Measurements from ENCODE around the gene SLC35A4.

The SLC35A4 gene

GRCh38 chr5:140546851-140547507, 17.6 kb upstream of the SLC35A4 start:
- peak overlapping the region; percentile 89 for H3K27ac ChIP-seq

GRCh38 chr5:140547508-140548299, 16.9 kb upstream of the SLC35A4 start, which contains the start of gene EIF4EBP3:
Gene EIF4EBP3, plus strand, starts transcription at chr5:140547662. Its CDS starts 76 bp downstream, at chr5:140547738.
- peak within 1 kb of the TSS; percentile 89 for H3K27ac ChIP-seq
- TF ChIP-seq ZFX (IDR thresholded peaks at IDR 0.05; ENCODE audit: borderline replicate concordance) (no peak), CTCF (IDR thresholded peaks at IDR 0.05) (peak; percentile 54)

More at GRCh38 chr5:140546851-140547507, 17.6 kb upstream of the SLC35A4 start:
- TF ChIP-seq CTCF (IDR thresholded peaks at IDR 0.05) (no peak), ZFX (IDR thresholded peaks at IDR 0.05; ENCODE audit: borderline replicate concordance) (no peak)

GRCh38 chr5:140548300-140548688, 16.3 kb upstream of the SLC35A4 start:
- TF ChIP-seq ZFX (IDR thresholded peaks at IDR 0.05; ENCODE audit: borderline replicate concordance) (no peak), CTCF (IDR thresholded peaks at IDR 0.05) (no peak)
- H3K27ac ChIP-seq, result peak overlapping the region; percentile 89

GRCh38 chr5:140548791-140549190, 15.8 kb upstream of the SLC35A4 start:
- peak overlapping the region; percentile 89 for H3K27ac ChIP-seq
- TF ChIP-seq ZFX (IDR thresholded peaks at IDR 0.05; ENCODE audit: borderline replicate concordance), result no peak
- TF ChIP-seq CTCF (IDR thresholded peaks at IDR 0.05), result no peak

GRCh38 chr5:140549237-140550144, 15.1 kb upstream of the SLC35A4 start:
- H3K27ac ChIP-seq, result peak overlapping the region; percentile 89
- TF ChIP-seq CTCF (IDR thresholded peaks at IDR 0.05) (no peak), ZFX (IDR thresholded peaks at IDR 0.05; ENCODE audit: borderline replicate concordance) (no peak)

GRCh38 chr5:140550147-140551079, 14.2 kb upstream of the SLC35A4 start:
- no peak for TF ChIP-seq CTCF (IDR thresholded peaks at IDR 0.05)
- TF ChIP-seq ZFX (IDR thresholded peaks at IDR 0.05; ENCODE audit: borderline replicate concordance), result no peak
- H3K27ac ChIP-seq, result peak overlapping the region; percentile 89
